ENCODE measurements around the gene GNPTG. TPM values are rescaled to one million over a fixed set of nuclear protein-coding genes. Genes with fewer than 3 reads are reported as not detected.

Gene GNPTG
- total and polyA plus RNA-seq, 2 of the 8 experiments (the other 6 are each of a cell fraction or from before 2014, with no cell fraction given) = 26.2 to 51.2 TPM

DNA sequence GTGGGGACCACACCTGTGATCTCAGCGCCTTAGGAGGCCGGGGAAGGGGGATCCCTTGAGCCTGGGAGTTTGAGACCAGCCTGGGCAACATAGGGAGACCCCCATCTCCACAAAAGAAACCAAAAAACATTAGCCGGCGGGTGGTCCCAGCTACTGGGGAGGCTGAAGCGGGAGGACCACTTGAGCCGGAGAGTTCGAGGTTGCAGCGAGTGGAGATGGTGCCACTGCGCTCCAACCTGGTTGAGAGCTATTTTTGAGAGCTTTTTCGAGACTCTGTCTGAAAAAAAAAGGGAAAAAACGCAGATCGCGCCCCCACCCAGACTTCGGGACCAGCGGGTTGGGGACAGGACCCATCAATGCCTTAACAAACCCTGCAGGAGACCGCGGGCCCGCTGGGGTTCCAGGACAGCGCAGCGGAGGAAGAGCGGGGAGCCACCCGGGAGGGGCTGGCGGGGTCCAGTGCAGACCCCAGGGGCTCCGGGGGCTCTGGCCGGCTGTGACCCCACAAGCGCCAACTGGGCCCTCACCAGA is 19.0 kb upstream of the GNPTG start:
- Histone ChIP-seq H3K27me3 (replicated peaks in 1 of 4; ENCODE audit: control insufficient read depth in 3 of 4, extremely low read depth in 1 of 4, insufficient read depth in 3 of 4, low read length in 3 of 4) (peaks cover 19 to 51% (median 40%) of the 10 kb centered on the region in 4 experiments), H4K20me1 (replicated peaks in 1 of 2; ENCODE audit: control insufficient read depth in 1 of 2, insufficient read depth in 2 of 2, low read length in 2 of 2) (peaks cover 7 to 15% of the 10 kb centered on the region in 2 experiments), H4K91ac (replicated peaks; ENCODE audit: insufficient read length, low read length) (no peak overlapping the region), H3K23ac (ENCODE audit: insufficient read length) (no peak overlapping the region), H3K18ac (ENCODE audit: extremely low read depth, low read length) (peak overlapping the region; percentile 19; the same call in 1 of the 2 replicates), H3K9me3 (ENCODE audit: insufficient read depth in 2 of 2, low read depth in 1 of 2, low read length in 1 of 2) (peaks cover 5 to 8% of the 10 kb centered on the region in 2 experiments; a peak in 2 of 4 replicates), H2AK5ac (ENCODE audit: low read depth, low read length) (no peak overlapping the region), H3K79me1 (ENCODE audit: low read depth, low read length) (no peaks in the 10 kb centered on the region), H4K8ac (ENCODE audit: extremely low read depth, insufficient read depth, low read length) (no peak overlapping the region; the same call in 1 of the 2 replicates), H3K4ac (replicated peaks; ENCODE audit: insufficient read length, low read depth, low read length) (no peak overlapping the region), H3K4me3 (ENCODE audit: extremely low read depth in 1 of 4, insufficient read depth in 2 of 4, low read depth in 3 of 4, low read length in 4 of 4) (peak overlapping the region; percentile 33 to 58 (median 42); a peak in 7 of 8 replicates), H3K4me1 (replicated peaks in 1 of 4; ENCODE audit: control insufficient read depth in 3 of 4, insufficient read depth in 4 of 4, low read length in 3 of 4) (peaks cover 0 to 15% (median 13%) of the 10 kb centered on the region in 4 experiments; a peak in 4 of 7 replicates), H4K5ac (ENCODE audit: insufficient read length, low read depth, low read length) (no peak overlapping the region), H2AFZ (ENCODE audit: low read length) (no peak overlapping the region), H2BK120ac (replicated peaks; ENCODE audit: low read depth, low read length) (no peak overlapping the region), H2BK20ac (ENCODE audit: low read length) (no peak overlapping the region), H2BK12ac (ENCODE audit: low read depth, low read length) (no peak overlapping the region; the same call in 1 of the 2 replicates), H3K27ac (ENCODE audit: low read depth, low read length) (no peak overlapping the region), H3K14ac (ENCODE audit: insufficient read length) (no peak overlapping the region), H3K79me2 (ENCODE audit: control insufficient read depth in 1 of 2, insufficient read depth in 2 of 2, low read length in 2 of 2) (no peaks in the 10 kb centered on the region), H3K23me2 (ENCODE audit: low read depth, low read length) (peaks cover 13% of the 10 kb centered on the region; the same call in 1 of the 2 replicates), H2BK15ac (ENCODE audit: low read length) (no peak overlapping the region), H3K4me2 (ENCODE audit: insufficient read depth in 1 of 2, low read depth in 2 of 2, low read length in 2 of 2) (peak overlapping the region; percentile 72 to 87), H3K36me3 (ENCODE audit: control insufficient read depth in 2 of 4, insufficient read depth in 4 of 4, low read length in 3 of 4) (no peaks in the 10 kb centered on the region), H3K9ac (replicated peaks in 1 of 4; ENCODE audit: extremely low read depth in 1 of 4, low read depth in 3 of 4, low read length in 3 of 4) (peak overlapping the region in 1 of 4 experiments; percentile 57; a peak in 2 of 7 replicates), H3K56ac (replicated peaks; ENCODE audit: insufficient read length, low read depth, low read length) (no peak overlapping the region), H2BK5ac (ENCODE audit: low read depth, low read length) (peak overlapping the region; percentile 83; the same call in 1 of the 2 replicates)
- FAIRE-seq (no peak), DNase-seq (ENCODE audit: low read depth in 1 of 2, low spot score in 2 of 2) (no peak)
- POLR2A ChIA-PET (ENCODE audit: partially characterized antibody) = interaction anchor here (0.8 to 3.2 kb wide), 14 partner anchors 9 to 610 kb away, joined by 3 to 29 read pairs (median 4); partner anchors contain the start of gene UBE2I
- peak; percentile 0 for TF ChIP-seq EZH2 (IDR thresholded peaks at IDR 0.05; ENCODE audit: low read depth, low read length, severe bottlenecking)
- TF ChIP-seq HDAC2 (IDR thresholded peaks at IDR 0.05; ENCODE audit: borderline replicate concordance in 1 of 2, low read depth in 2 of 2, low read length in 2 of 2) = no peak; a peak in 1 of 4 replicates
- 14% methylated on average over 20 of the region's 26 CpGs; no CpG with 5 or more reads in 1 of the 2 experiments for WGBS, 2 experiments (ENCODE audit: extremely low coverage in 1 of 2, insufficient coverage in 1 of 2, insufficient read length in 1 of 2, insufficient replicate concordance in 2 of 2, low coverage in 1 of 2, low lambda C conversion rate in 2 of 2, missing lambda C conversion rate in 1 of 2)
- CTCF ChIA-PET (ENCODE audit: partially characterized antibody) = interaction anchor here (1.1 to 4.5 kb wide), 3 partner anchors 13 to 21 kb away, joined by 3 to 52 read pairs (median 4); no protein-coding TSS in a partner anchor
